Activated T-cell treated with anti-CD3 and anti-CD28 coated beads, Interleukin-2, amount 50 U/mL, for 72 hours (primary cell): Measurements from ENCODE around the gene NEDD4. TPM values are rescaled to one million over a fixed set of nuclear protein-coding genes. Genes with fewer than 3 reads are reported as not detected.
"Not testable (repeated sequence)": the region's sequence is repeated elsewhere in the genome, so short reads cannot be mapped to it uniquely, and the experiment has no call there.

Experiments
- ATAC-seq, 2 donors: fragments of 150-1000 bp; cut with Tn5 transposase; replicated peaks in 1 of 2; 2 replicates each; pipeline ENCODE4 v1.10.0; 2021; ENCODE audit warnings: moderate library complexity in 2 of 2, mild to moderate bottlenecking in 1 of 2
- DNase-seq, 2 donors: peaks; one replicate each; pipeline ENCODE4 v3.0.0; 2021 to 2022; ENCODE audit warnings: mixed read lengths in 1 of 2
- H3K27ac Mint-ChIP-seq: one replicate; pipeline ENCODE4 v1.8.0; 2022; ENCODE audit warnings: mild to moderate bottlenecking, moderate library complexity, mixed read lengths
- H3K27me3 Mint-ChIP-seq: one replicate; pipeline ENCODE4 v1.8.0; 2022; ENCODE audit warnings: low read depth, mixed read lengths
- H3K36me3 Mint-ChIP-seq, 2 donors: one replicate each; pipeline ENCODE4 v1.8.0; 2022; ENCODE audit warnings: mixed read lengths in 2 of 2, mild to moderate bottlenecking in 1 of 2; ENCODE audit not compliant: insufficient read depth in 2 of 2
- H3K4me1 Mint-ChIP-seq: one replicate; pipeline ENCODE4 v1.8.0; 2022; ENCODE audit warnings: low read depth, mixed read lengths
- H3K4me3 Mint-ChIP-seq, 2 donors: one replicate each; pipeline ENCODE4 v1.8.0; 2022; ENCODE audit warnings: mild to moderate bottlenecking in 2 of 2, mixed read lengths in 2 of 2, moderate library complexity in 2 of 2
- H3K9me3 Mint-ChIP-seq, 2 donors: one replicate each; pipeline ENCODE4 v1.8.0; 2022; ENCODE audit warnings: mixed read lengths in 2 of 2
- total RNA-seq, 2 donors: library from RNA; stranded (reverse); gene quantifications; one replicate each; pipeline ENCODE4 v1.2.3, GENCODE V29; 2022

NEDD4 gene
- total RNA-seq, 2 donors from 2014 or later = 21.3 to 32.2 TPM

- not testable (repeated sequence) for ATAC-seq, H3K9me3 Mint-ChIP-seq, DNase-seq, H3K4me1 Mint-ChIP-seq, H3K27ac Mint-ChIP-seq, H3K36me3 Mint-ChIP-seq, H3K4me3 Mint-ChIP-seq, H3K27me3 Mint-ChIP-seq
Measured at GRCh38 chr15:55785593-55785992, 207.8 kb downstream of the NEDD4 start.

DNA sequence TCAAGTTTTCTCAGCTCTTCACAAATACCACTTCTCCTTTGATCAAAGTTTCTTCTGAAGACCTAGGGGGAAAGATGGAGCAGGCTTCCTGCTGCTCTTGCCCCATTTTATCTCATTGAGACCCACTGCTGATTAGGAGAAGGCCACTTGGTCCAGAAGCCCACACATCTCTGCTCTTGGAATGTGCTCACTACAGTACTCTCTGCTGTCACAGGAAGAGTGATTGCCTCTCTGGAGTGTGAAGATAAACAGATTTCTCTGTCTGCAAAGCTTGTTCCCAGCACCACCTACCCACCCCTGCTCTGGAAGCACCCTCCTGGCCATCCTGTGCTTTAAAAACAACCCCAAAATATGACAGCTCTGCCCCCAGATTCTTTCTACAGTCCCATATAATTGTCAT is 209.1 kb downstream of the NEDD4 start:
- ATAC-seq (no peak), DNase-seq (no peak)
- Mint-ChIP-seq H3K4me1 (no peaks in the 10 kb centered on the region), H3K36me3 (no peaks in the 10 kb centered on the region), H3K27me3 (peaks cover 15% of the 10 kb centered on the region), H3K27ac (no peak overlapping the region), H3K9me3 (no peaks in the 10 kb centered on the region), H3K4me3 (no peak overlapping the region)

- Mint-ChIP-seq H3K27me3 (peaks cover 21% of the 10 kb centered on the region), H3K9me3 (no peaks in the 10 kb centered on the region), H3K36me3 (no peaks in the 10 kb centered on the region), H3K4me3 (no peak overlapping the region), H3K27ac (no peak overlapping the region), H3K4me1 (no peaks in the 10 kb centered on the region)
- DNase-seq (no peak), ATAC-seq (no peak)
Measured at GRCh38 chr15:55782901-55783300, 210.5 kb downstream of the NEDD4 start.

DNA sequence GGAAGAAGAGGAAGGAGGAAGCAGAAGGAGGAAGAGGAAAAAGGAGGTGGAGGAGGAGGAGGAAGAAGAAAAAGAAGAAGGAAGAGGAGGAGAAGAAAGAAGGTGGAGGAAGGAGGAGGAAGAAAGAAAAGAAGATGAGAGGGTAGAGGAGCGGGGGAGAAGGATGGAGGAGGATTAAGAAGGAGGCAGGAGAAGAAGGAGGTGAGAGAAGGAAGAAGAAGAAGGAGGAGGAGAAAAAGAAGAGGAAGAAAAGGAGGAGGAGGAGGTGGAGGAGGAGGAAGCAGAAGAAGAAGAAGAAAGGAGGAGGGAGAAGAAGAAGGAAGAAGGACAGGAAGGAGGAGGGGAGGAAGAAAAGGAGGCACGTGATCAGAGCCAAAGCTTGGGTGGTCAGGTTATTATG is 213.1 kb downstream of the NEDD4 start:
- Mint-ChIP-seq H3K36me3 (no peaks in the 10 kb centered on the region), H3K9me3 (no peaks in the 10 kb centered on the region), H3K27me3 (peaks cover 28% of the 10 kb centered on the region), H3K4me1 (no peaks in the 10 kb centered on the region), H3K4me3 (no peak overlapping the region), H3K27ac (no peak overlapping the region)
- DNase-seq (no peak), ATAC-seq (no peak)

DNA sequence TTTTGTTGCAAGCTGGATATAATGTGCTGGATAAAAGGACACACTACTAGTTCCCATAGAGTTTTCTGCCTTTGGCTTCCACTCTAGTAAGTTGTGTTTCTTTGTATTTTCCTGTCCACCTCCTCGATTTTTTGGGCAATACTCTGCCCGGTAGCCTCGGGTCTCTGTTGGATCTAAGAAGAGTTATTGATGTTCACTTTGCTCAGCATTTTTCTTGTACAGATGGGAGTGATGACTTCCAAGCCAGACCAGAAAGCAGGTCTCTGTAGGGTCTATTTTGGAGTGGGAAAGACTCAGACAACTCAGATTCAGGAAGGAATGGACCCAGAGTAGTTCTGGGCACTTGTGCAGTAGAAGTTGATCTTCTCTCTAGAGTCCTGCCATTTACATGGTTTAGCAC is 214.5 kb downstream of the NEDD4 start:
- no peaks in the 10 kb centered on the region for H3K36me3 Mint-ChIP-seq
- H3K9me3 Mint-ChIP-seq = no peaks in the 10 kb centered on the region
- H3K4me3 Mint-ChIP-seq = no peak overlapping the region
- H3K27ac Mint-ChIP-seq = no peak overlapping the region
- DNase-seq (no peak), ATAC-seq (no peak)
- H3K27me3 Mint-ChIP-seq = peaks cover 34% of the 10 kb centered on the region
- H3K4me1 Mint-ChIP-seq = no peaks in the 10 kb centered on the region
